WTC11 (cell line): ENCODE results near the gene RNASEH1.

ENCODE experiments used
- CTCF ChIP-seq: fragments of 200-600 bp; IDR thresholded peaks from 2 replicates; pipeline ENCODE4 v1.8.0; 2022; ENCODE audit warnings: antibody characterized with exemption
- FOXP4 ChIP-seq: sonication (generic); formaldehyde crosslinking; IDR thresholded peaks from 2 replicates; pipeline ENCODE4 v1.8.0; 2022; ENCODE audit warnings: mild to moderate bottlenecking, missing genetic modification reagents
- IRF2 ChIP-seq: sonication (generic); formaldehyde crosslinking; IDR thresholded peaks from 2 replicates; pipeline ENCODE4 v1.8.0; 2022; ENCODE audit warnings: low read depth, missing genetic modification reagents, borderline replicate concordance
- MAX ChIP-seq: sonication (generic); formaldehyde crosslinking; IDR thresholded peaks from 2 replicates; pipeline ENCODE4 v1.8.0; 2022; ENCODE audit warnings: mild to moderate bottlenecking, missing genetic modification reagents
- NR2C2 ChIP-seq: sonication (generic); formaldehyde crosslinking; IDR thresholded peaks from 2 replicates; pipeline ENCODE4 v1.8.0; 2022; ENCODE audit warnings: mild to moderate bottlenecking, missing genetic modification reagents
- NR3C1 ChIP-seq: sonication (generic); formaldehyde crosslinking; conservative IDR thresholded peaks from 2 replicates; pipeline ENCODE4 v1.8.1; 2023; ENCODE audit warnings: low read depth, mild to moderate bottlenecking, missing genetic modification reagents
- SP1 ChIP-seq: sonication (generic); formaldehyde crosslinking; conservative IDR thresholded peaks from 2 replicates; pipeline ENCODE4 v1.8.1; 2022; ENCODE audit warnings: missing genetic modification reagents
- STAT6 ChIP-seq: sonication (generic); formaldehyde crosslinking; conservative IDR thresholded peaks from 2 replicates; pipeline ENCODE4 v1.8.1; 2023; ENCODE audit warnings: mild to moderate bottlenecking, low read depth, missing genetic modification reagents, moderate library complexity
- ZNF232 ChIP-seq: sonication (generic); formaldehyde crosslinking; IDR thresholded peaks from 2 replicates; pipeline ENCODE4 v1.8.0; 2022; ENCODE audit warnings: mild to moderate bottlenecking, missing genetic modification reagents
- ZNF263 ChIP-seq: sonication (generic); formaldehyde crosslinking; IDR thresholded peaks from 2 replicates; pipeline ENCODE4 v1.8.1; 2022; ENCODE audit warnings: low read depth, mild to moderate bottlenecking, moderate library complexity, missing genetic modification reagents
- ZNF512 ChIP-seq: sonication (generic); formaldehyde crosslinking; IDR thresholded peaks from 2 replicates; pipeline ENCODE4 v1.8.1; 2022; ENCODE audit warnings: missing genetic modification reagents, borderline replicate concordance

GRCh38 chr2:3505771-3506170, 52.4 kb downstream of the RNASEH1 start:
- TF ChIP-seq NR2C2 (CRISPR knock-in tag) (no peak), SP1 (CRISPR knock-in tag) (no peak), ZNF512 (CRISPR knock-in tag) (no peak), FOXP4 (CRISPR knock-in tag) (no peak), MAX (no peak), CTCF (no peak), STAT6 (CRISPR knock-in tag) (no peak), IRF2 (no peak), ZNF263 (CRISPR knock-in tag) (no peak), NR3C1 (CRISPR knock-in tag) (no peak), ZNF232 (CRISPR knock-in tag) (no peak)
